Measurements from ENCODE around the gene AMMECR1.

AMMECR1 gene

GRCh38 chrX:110173192-110174175 is 144.4 kb downstream of the AMMECR1 start:
- H3K27ac ChIP-seq, result no peak overlapping the region
- no peaks in the 10 kb centered on the region for H3K4me1 ChIP-seq
- H3K9me3 ChIP-seq, result no peaks in the 10 kb centered on the region
- H3K4me3 ChIP-seq, result no peak overlapping the region
- DNase-seq, result no peak
- no peaks in the 10 kb centered on the region for H3K27me3 ChIP-seq
- TF ChIP-seq CTCF (IDR thresholded peaks at IDR 0.05), result no peak
- intact Hi-C loops (cut with DNase I; ENCODE audit: low total_unique reads), result no loop called here
- no peaks in the 10 kb centered on the region for H3K36me3 ChIP-seq

GRCh38 chrX:110172215-110172614 is 145.7 kb downstream of the AMMECR1 start:
- H3K9me3 ChIP-seq, result no peaks in the 10 kb centered on the region
- no peak overlapping the region for H3K27ac ChIP-seq

GRCh38 chrX:110171442-110171841 is 146.4 kb downstream of the AMMECR1 start:
- Histone ChIP-seq H3K4me1 (no peaks in the 10 kb centered on the region), H3K27ac (no peak overlapping the region), H3K27me3 (no peaks in the 10 kb centered on the region), H3K36me3 (no peaks in the 10 kb centered on the region), H3K9me3 (no peaks in the 10 kb centered on the region), H3K4me3 (no peak overlapping the region)
- intact Hi-C loops (cut with DNase I; ENCODE audit: low total_unique reads), result no loop called here
- TF ChIP-seq CTCF (IDR thresholded peaks at IDR 0.05), result no peak
- no peak for DNase-seq

More at GRCh38 chrX:110172215-110172614, 145.7 kb downstream of the AMMECR1 start:
- Histone ChIP-seq H3K4me1 (no peaks in the 10 kb centered on the region), H3K27me3 (no peaks in the 10 kb centered on the region), H3K36me3 (no peaks in the 10 kb centered on the region), H3K4me3 (no peak overlapping the region)
- TF ChIP-seq CTCF (IDR thresholded peaks at IDR 0.05), result no peak
- DNase-seq, result no peak
- intact Hi-C loops (cut with DNase I; ENCODE audit: low total_unique reads), result no loop called here

- Histone ChIP-seq H3K4me3 (no peak overlapping the region), H3K9me3 (no peaks in the 10 kb centered on the region), H3K36me3 (no peaks in the 10 kb centered on the region), H3K27me3 (no peaks in the 10 kb centered on the region), H3K27ac (no peak overlapping the region), H3K4me1 (no peaks in the 10 kb centered on the region)
- intact Hi-C loops (cut with DNase I; ENCODE audit: low total_unique reads), result no loop called here
- DNase-seq, result no peak
- TF ChIP-seq CTCF (IDR thresholded peaks at IDR 0.05), result no peak
These were observed 147.9 kb downstream of the AMMECR1 start for GRCh38 chrX:110170029-110170428.

GRCh38 chrX:110168585-110168984 is 149.3 kb downstream of the AMMECR1 start:
- no peaks in the 10 kb centered on the region for H3K9me3 ChIP-seq
- no peak overlapping the region for H3K27ac ChIP-seq
- no peaks in the 10 kb centered on the region for H3K4me1 ChIP-seq
- intact Hi-C loops (cut with DNase I; ENCODE audit: low total_unique reads), result no loop called here
- H3K4me3 ChIP-seq, result no peak overlapping the region
- DNase-seq, result no peak
- TF ChIP-seq CTCF (IDR thresholded peaks at IDR 0.05), result no peak
- H3K36me3 ChIP-seq, result no peaks in the 10 kb centered on the region
- H3K27me3 ChIP-seq, result no peaks in the 10 kb centered on the region

Data from tibial artery (tissue), 4 donors.